SK-N-SH (cell line): ENCODE measurements around the gene ANKRD9. TPM values are rescaled to one million over a fixed set of nuclear protein-coding genes. Genes with fewer than 3 reads are reported as not detected.

Experiments used
- CTCF ChIA-PET: fragments of 300-600, 350-600 bp; formaldehyde crosslinking; extraction: SDS; loops from one replicate; lab custom pipeline; 2021; lab: Yijun Ruan, JAX
- POLR2A ChIA-PET: fragments of 350-600 bp; sonication (Branson Sonifier 250); formaldehyde crosslinking; extraction: SDS; loops from one replicate; lab custom pipeline; 2020; ENCODE audit warnings: antibody characterized with exemption, inconsistent platforms; lab: Yijun Ruan, JAX
- DNase-seq: peaks from one replicate; pipeline ENCODE4 v3.0.0; 2012
- H2AFZ ChIP-seq: fragments of 200-600 bp; sonication (generic); 2 replicates; pipeline ENCODE4 v1.8.1; 2016; ENCODE audit warnings: antibody characterized with exemption, mild to moderate bottlenecking, low read depth
- H3F3A ChIP-seq: fragments of 200-600 bp; sonication (generic); replicated peaks from 2 replicates; pipeline ENCODE3; 2016; ENCODE audit warnings: antibody characterized with exemption, mild to moderate bottlenecking; ENCODE audit not compliant: insufficient read depth
- H3K27ac ChIP-seq, 2 experiments: fragments of 200-500 bp in 1 of 2; fragments of 200-600 bp in 1 of 2; sonication (Bioruptor generic) in 1 of 2; sonication (generic), shearing (Covaris generic) in 1 of 2; 2 replicates each; pipeline versions ENCODE4 v1.5.1 to v1.6.1; 2014 to 2016; ENCODE audit warnings: low read depth in 2 of 2, inconsistent platforms in 1 of 2, low read length in 1 of 2, mild to moderate bottlenecking in 1 of 2, mixed read lengths in 1 of 2
- H3K27me3 ChIP-seq: fragments of 200-600 bp; sonication (generic), shearing (Covaris generic); 2 replicates; pipeline ENCODE4 v1.6.1; 2016; ENCODE audit warnings: mixed run types; ENCODE audit not compliant: insufficient read depth
- H3K36me3 ChIP-seq, 2 experiments: fragments of 200-500 bp in 1 of 2; fragments of 200-600 bp in 1 of 2; sonication (Bioruptor generic) in 1 of 2; sonication (generic) in 1 of 2; replicated peaks in 1 of 2; 2 replicates each; pipeline versions ENCODE3 to v1.5.1; 2014 to 2016; ENCODE audit warnings: low read length in 1 of 2, mild to moderate bottlenecking in 1 of 2; ENCODE audit not compliant: insufficient read depth in 2 of 2, control insufficient read depth in 1 of 2
- H3K4me1 ChIP-seq, 2 experiments: fragments of 200-500 bp in 1 of 2; fragments of 200-600 bp in 1 of 2; sonication (Bioruptor generic) in 1 of 2; sonication (generic), shearing (Covaris generic) in 1 of 2; 2 replicates each; pipeline versions ENCODE4 v1.5.1 to v1.6.1; 2014 to 2016; ENCODE audit warnings: low read depth in 1 of 2, low read length in 1 of 2, mixed run types in 1 of 2; ENCODE audit not compliant: insufficient read depth in 2 of 2, control insufficient read depth in 1 of 2
- H3K4me2 ChIP-seq: fragments of 200-600 bp; sonication (generic), shearing (Covaris generic); 2 replicates; pipeline ENCODE4 v1.6.1; 2017; ENCODE audit warnings: mixed run types
- H3K4me3 ChIP-seq, 2 experiments: fragments of 200-500 bp in 1 of 2; fragments of 200-600 bp in 1 of 2; sonication (Bioruptor generic) in 1 of 2; sonication (generic), shearing (Covaris generic) in 1 of 2; 2 replicates each; pipeline versions ENCODE4 v1.5.1 to v1.8.1; 2014 to 2016; ENCODE audit warnings: low read depth in 2 of 2, inconsistent platforms in 1 of 2, low read length in 1 of 2, mild to moderate bottlenecking in 1 of 2, mixed read lengths in 1 of 2, moderate library complexity in 1 of 2
- H3K79me2 ChIP-seq: fragments of 200-600 bp; sonication (generic); 2 replicates; pipeline ENCODE4 v1.8.1; 2017; ENCODE audit warnings: mild to moderate bottlenecking; ENCODE audit not compliant: insufficient read depth
- H3K9ac ChIP-seq: fragments of 200-600 bp; sonication (generic); 2 replicates; pipeline ENCODE4 v1.6.1; 2017; ENCODE audit warnings: mixed run types
- H3K9me2 ChIP-seq: fragments of 200-600 bp; sonication (generic); 2 replicates; pipeline ENCODE4 v1.6.1; 2017; ENCODE audit warnings: mixed run types
- H3K9me3 ChIP-seq: fragments of 200-600 bp; sonication (generic); 2 replicates; pipeline ENCODE4 v1.6.1; 2017; ENCODE audit warnings: mixed run types, mild to moderate bottlenecking, moderate library complexity
- H4K20me1 ChIP-seq: fragments of 200-600 bp; sonication (generic); 2 replicates; pipeline ENCODE4 v1.6.1; 2017; ENCODE audit warnings: mild to moderate bottlenecking, mixed run types; ENCODE audit not compliant: insufficient read depth
- ELF1 ChIP-seq: IDR thresholded peaks from 2 replicates; pipeline ENCODE4 v1.4.0; 2012
- FOSL2 ChIP-seq: IDR thresholded peaks from 2 replicates; pipeline ENCODE4 v1.4.0; 2012; ENCODE audit warnings: low read depth, mild to moderate bottlenecking, moderate library complexity, borderline replicate concordance
- FOXJ3 ChIP-seq: sonication (generic); formaldehyde crosslinking; IDR thresholded peaks from 2 replicates; pipeline ENCODE4 v1.5.1; 2020; ENCODE audit warnings: mild to moderate bottlenecking, missing genetic modification reagents
- FOXM1 ChIP-seq: IDR thresholded peaks from 2 replicates; pipeline ENCODE4 v1.4.0; 2012; ENCODE audit warnings: low read depth, mild to moderate bottlenecking
- GABPA ChIP-seq: IDR thresholded peaks from 2 replicates; pipeline ENCODE4 v1.4.0; 2012; ENCODE audit warnings: low read depth, mild to moderate bottlenecking
- GATA2 ChIP-seq: sonication (generic); formaldehyde crosslinking; IDR thresholded peaks from 2 replicates; pipeline ENCODE4 v1.5.0; 2020; ENCODE audit warnings: mild to moderate bottlenecking, missing genetic modification reagents
- POLR2AphosphoS5 ChIP-seq: IDR thresholded peaks from 2 replicates; pipeline ENCODE4 v1.6.1; 2012; ENCODE audit warnings: low read depth, low read length
- RAD21 ChIP-seq: IDR thresholded peaks from 2 replicates; pipeline ENCODE4 v1.6.1; 2012; ENCODE audit warnings: mild to moderate bottlenecking, low read length
- RCOR1 ChIP-seq: fragments of 150-350 bp; IDR thresholded peaks from 2 replicates; pipeline ENCODE4 v1.6.1; 2017; ENCODE audit warnings: antibody characterized with exemption, low read length
- RFX5 ChIP-seq: IDR thresholded peaks from 2 replicates; pipeline ENCODE4 v1.6.1; 2012; ENCODE audit warnings: mild to moderate bottlenecking, improper control_type of control experiment, low read length
- SIN3A ChIP-seq: IDR thresholded peaks from 2 replicates; pipeline ENCODE4 v1.6.1; 2012; ENCODE audit warnings: low read depth, mild to moderate bottlenecking, low read length, moderate library complexity, borderline replicate concordance
- SMC3 ChIP-seq: IDR thresholded peaks from 2 replicates; pipeline ENCODE4 v1.6.1; 2012; ENCODE audit warnings: low read depth, low read length, improper control_type of control experiment
- TEAD4 ChIP-seq: IDR thresholded peaks from 2 replicates; pipeline ENCODE4 v1.4.0; 2012; ENCODE audit warnings: mild to moderate bottlenecking, borderline replicate concordance; ENCODE audit not compliant: insufficient read depth
- YY1 ChIP-seq: IDR thresholded peaks from 2 replicates; pipeline ENCODE4 v1.4.0; 2012; ENCODE audit warnings: low read depth, mild to moderate bottlenecking
- WGBS: methylation state at CpG from one replicate; pipeline ENCODE4 v1.1.6; 2017; ENCODE audit warnings: low lambda C conversion rate; 5-methylcytosine and 5-hydroxymethylcytosine counted together
- polyA plus RNA-seq, 3 experiments: library from polyadenylated mRNA; depleted of rRNA; stranded (reverse); fragments of >200 nt; gene quantifications; 2 replicates each; pipeline ENCODE4 v1.2.3, GENCODE V29; 2012
- TF ChIP-seq, protein P1 (sequence below): IDR thresholded peaks from 2 replicates; pipeline ENCODE4 v1.6.1; 2012; ENCODE audit warnings: mild to moderate bottlenecking, low read depth, low read length, moderate library complexity
- TF ChIP-seq, protein P2 (sequence below): IDR thresholded peaks from 2 replicates; pipeline ENCODE4 v1.4.0; 2012; ENCODE audit warnings: low read depth, borderline replicate concordance
- TF ChIP-seq, protein P3 (sequence below): IDR thresholded peaks from 2 replicates; pipeline ENCODE4 v1.4.0; 2012; ENCODE audit warnings: low read depth, borderline replicate concordance

ANKRD9 gene
- polyA plus RNA-seq, 1 of the 3 experiments (the other 2 are of a cell fraction) = 21.3 TPM

DNA sequence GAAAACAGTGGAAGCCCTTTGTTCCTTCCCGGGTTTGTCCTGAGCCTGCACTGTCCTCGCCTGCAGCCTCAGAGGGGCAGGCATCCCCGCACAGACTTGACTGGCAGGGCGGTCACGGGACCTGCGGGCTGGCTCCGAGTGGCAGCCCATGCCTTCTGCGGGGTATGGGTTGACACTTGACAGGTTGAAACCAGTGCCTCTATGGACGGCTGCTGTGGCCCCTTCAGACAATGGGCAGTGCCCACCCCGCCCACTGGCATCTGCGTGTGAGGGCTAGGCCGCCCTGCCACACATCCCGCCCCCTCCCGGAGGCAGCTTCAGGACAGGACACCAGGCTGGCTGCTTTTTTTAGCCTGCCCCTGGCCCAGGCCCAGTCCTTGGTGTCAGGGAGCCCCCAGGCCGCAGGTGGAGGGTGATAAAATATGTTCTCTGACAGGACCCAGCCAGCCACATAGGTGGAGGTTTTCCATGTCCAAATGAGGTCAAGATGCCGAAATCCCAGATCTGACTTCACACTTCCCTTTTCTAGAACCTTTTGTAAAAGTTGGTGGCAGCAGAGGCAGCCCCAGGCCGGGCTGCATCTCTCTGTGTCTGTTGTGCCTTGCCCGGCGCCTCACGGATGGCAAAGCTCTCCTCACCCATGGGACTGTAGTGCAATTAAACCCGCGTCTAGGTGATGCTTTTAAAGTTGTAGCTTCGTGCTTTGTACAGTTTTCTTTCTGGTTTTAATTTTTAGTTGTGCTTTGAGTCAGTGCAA is 10.0 kb downstream of the ANKRD9 start:
- POLR2A ChIA-PET = no interaction called here
- H3K27ac ChIP-seq = no peak overlapping the region
- no peak overlapping the region for H3K9ac ChIP-seq

DNA sequence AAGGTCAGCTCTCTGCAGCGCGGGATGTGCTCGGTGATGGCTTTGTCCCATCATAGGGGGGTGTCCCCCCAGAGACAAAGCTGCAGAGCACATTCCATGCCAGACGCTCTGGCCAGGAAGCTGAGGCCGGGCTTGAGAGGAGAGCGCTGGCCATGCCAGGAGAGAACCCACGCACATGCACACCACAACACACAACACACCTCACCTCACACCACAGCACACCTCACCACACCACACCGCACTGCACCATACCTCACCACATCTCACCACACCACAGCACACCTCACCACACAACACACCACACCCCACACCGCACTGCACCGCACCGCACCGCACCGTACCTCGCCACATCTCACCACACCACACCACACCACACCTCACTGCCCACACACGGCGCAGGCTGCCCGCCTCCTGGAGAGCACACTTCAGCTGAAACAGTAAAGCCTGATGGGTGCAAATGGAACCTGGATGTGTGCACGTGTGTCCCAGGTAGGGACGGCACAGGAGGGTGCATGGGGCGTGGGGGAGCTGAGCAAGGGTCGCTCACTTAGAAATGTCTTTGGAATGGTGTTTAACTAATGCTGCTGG is 10.8 kb downstream of the ANKRD9 start:
- no peaks in the 10 kb centered on the region for H3K9me3 ChIP-seq
- no peak overlapping the region for H2AFZ ChIP-seq
- H3K4me3 ChIP-seq = no peak overlapping the region; a peak in 1 of 4 replicates
- no peak overlapping the region for H3K27ac ChIP-seq
- peaks cover 0 to 22% of the 10 kb centered on the region in 2 experiments for H3K36me3 ChIP-seq
- H3K9me2 ChIP-seq = no peaks in the 10 kb centered on the region
- CTCF ChIA-PET = interaction anchor here (1.3 to 1.6 kb wide), 2 partner anchors 10 to 61 kb away, joined by 6 read pairs; no protein-coding TSS in a partner anchor
- H3K9ac ChIP-seq = no peak overlapping the region
- H3K79me2 ChIP-seq = no peaks in the 10 kb centered on the region
- H4K20me1 ChIP-seq = no peaks in the 10 kb centered on the region
- peaks cover 4% of the 10 kb centered on the region for H3F3A ChIP-seq
- no peak overlapping the region for H3K4me2 ChIP-seq
- WGBS = 92% methylated on average over 20 of the region's 21 CpGs
- H3K27me3 ChIP-seq = no peaks in the 10 kb centered on the region
- POLR2A ChIA-PET = no interaction called here
- no peak for DNase-seq
- peaks cover 0 to 4% of the 10 kb centered on the region in 2 experiments; a peak in 1 of 4 replicates for H3K4me1 ChIP-seq
- no peak for TF ChIP-seq POLR2AphosphoS5
- no peak for TF ChIP-seq ELF1
- TF ChIP-seq YY1 = no peak
- no peak for TF ChIP-seq RFX5
- TF ChIP-seq RAD21 = no peak
- no peak for TF ChIP-seq SIN3A
- TF ChIP-seq SMC3 = no peak
- TF ChIP-seq FOSL2 = no peak
- TF ChIP-seq, protein P1, sequence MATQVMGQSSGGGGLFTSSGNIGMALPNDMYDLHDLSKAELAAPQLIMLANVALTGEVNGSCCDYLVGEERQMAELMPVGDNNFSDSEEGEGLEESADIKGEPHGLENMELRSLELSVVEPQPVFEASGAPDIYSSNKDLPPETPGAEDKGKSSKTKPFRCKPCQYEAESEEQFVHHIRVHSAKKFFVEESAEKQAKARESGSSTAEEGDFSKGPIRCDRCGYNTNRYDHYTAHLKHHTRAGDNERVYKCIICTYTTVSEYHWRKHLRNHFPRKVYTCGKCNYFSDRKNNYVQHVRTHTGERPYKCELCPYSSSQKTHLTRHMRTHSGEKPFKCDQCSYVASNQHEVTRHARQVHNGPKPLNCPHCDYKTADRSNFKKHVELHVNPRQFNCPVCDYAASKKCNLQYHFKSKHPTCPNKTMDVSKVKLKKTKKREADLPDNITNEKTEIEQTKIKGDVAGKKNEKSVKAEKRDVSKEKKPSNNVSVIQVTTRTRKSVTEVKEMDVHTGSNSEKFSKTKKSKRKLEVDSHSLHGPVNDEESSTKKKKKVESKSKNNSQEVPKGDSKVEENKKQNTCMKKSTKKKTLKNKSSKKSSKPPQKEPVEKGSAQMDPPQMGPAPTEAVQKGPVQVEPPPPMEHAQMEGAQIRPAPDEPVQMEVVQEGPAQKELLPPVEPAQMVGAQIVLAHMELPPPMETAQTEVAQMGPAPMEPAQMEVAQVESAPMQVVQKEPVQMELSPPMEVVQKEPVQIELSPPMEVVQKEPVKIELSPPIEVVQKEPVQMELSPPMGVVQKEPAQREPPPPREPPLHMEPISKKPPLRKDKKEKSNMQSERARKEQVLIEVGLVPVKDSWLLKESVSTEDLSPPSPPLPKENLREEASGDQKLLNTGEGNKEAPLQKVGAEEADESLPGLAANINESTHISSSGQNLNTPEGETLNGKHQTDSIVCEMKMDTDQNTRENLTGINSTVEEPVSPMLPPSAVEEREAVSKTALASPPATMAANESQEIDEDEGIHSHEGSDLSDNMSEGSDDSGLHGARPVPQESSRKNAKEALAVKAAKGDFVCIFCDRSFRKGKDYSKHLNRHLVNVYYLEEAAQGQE = no peak
- TF ChIP-seq GABPA = no peak
- TF ChIP-seq, protein P2, sequence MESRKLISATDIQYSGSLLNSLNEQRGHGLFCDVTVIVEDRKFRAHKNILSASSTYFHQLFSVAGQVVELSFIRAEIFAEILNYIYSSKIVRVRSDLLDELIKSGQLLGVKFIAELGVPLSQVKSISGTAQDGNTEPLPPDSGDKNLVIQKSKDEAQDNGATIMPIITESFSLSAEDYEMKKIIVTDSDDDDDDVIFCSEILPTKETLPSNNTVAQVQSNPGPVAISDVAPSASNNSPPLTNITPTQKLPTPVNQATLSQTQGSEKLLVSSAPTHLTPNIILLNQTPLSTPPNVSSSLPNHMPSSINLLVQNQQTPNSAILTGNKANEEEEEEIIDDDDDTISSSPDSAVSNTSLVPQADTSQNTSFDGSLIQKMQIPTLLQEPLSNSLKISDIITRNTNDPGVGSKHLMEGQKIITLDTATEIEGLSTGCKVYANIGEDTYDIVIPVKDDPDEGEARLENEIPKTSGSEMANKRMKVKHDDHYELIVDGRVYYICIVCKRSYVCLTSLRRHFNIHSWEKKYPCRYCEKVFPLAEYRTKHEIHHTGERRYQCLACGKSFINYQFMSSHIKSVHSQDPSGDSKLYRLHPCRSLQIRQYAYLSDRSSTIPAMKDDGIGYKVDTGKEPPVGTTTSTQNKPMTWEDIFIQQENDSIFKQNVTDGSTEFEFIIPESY = no peak
- no peak for TF ChIP-seq TEAD4

More for the DNA sequence above, 10.0 kb downstream of the ANKRD9 start:
- Histone ChIP-seq H3K4me2 (no peak overlapping the region), H3K36me3 (peaks cover 0 to 22% of the 10 kb centered on the region in 2 experiments), H3F3A (peaks cover 4% of the 10 kb centered on the region), H3K27me3 (no peaks in the 10 kb centered on the region), H3K79me2 (no peaks in the 10 kb centered on the region), H3K4me3 (no peak overlapping the region), H4K20me1 (no peaks in the 10 kb centered on the region), H3K9me2 (no peaks in the 10 kb centered on the region), H3K9me3 (no peaks in the 10 kb centered on the region), H2AFZ (no peak overlapping the region), H3K4me1 (peaks cover 0 to 4% of the 10 kb centered on the region in 2 experiments; a peak in 1 of 4 replicates)
- TF ChIP-seq, protein P2 = no peak
- no peak for TF ChIP-seq GATA2 (CRISPR knock-in tag)
- no peak for TF ChIP-seq SMC3
- TF ChIP-seq YY1 = no peak
- TF ChIP-seq, protein P3, sequence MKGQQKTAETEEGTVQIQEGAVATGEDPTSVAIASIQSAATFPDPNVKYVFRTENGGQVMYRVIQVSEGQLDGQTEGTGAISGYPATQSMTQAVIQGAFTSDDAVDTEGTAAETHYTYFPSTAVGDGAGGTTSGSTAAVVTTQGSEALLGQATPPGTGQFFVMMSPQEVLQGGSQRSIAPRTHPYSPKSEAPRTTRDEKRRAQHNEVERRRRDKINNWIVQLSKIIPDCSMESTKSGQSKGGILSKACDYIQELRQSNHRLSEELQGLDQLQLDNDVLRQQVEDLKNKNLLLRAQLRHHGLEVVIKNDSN = no peak
- no peak for TF ChIP-seq ELF1
- no peak for TF ChIP-seq FOXM1
- TF ChIP-seq FOXJ3 = no peak
- no peak for TF ChIP-seq RCOR1
- CTCF ChIA-PET = interaction anchor here (2.4 kb wide), 1 partner anchor 62 kb away, joined by 14 read pairs; no protein-coding TSS in a partner anchor
- 89% methylated on average over 13 of the region's 23 CpGs for WGBS
- DNase-seq = no peak
